CD4-positive, CD25-positive, alpha-beta regulatory T cell (primary cell): ENCODE data around the gene ZNF576. TPM values are rescaled to one million over a fixed set of nuclear protein-coding genes. Genes with fewer than 3 reads are reported as not detected.

Experiments used
- ATAC-seq, 2 donors: fragments of 150-1000 bp; cut with Tn5 transposase; one replicate each; pipeline ENCODE4 v1.10.0; 2021; ENCODE audit warnings: low read depth in 2 of 2, moderate number of reproducible peaks in 2 of 2, moderate library complexity in 1 of 2
- DNase-seq, 3 donors: peaks; one replicate each; pipeline versions ENCODE4 v3.0.0 to v3.0.0-alpha.2; 2012 to 2022; ENCODE audit warnings: mixed read lengths in 1 of 3
- H3K27ac ChIP-seq: one replicate; pipeline ENCODE4 v1.7.0; 2013; ENCODE audit warnings: mild to moderate bottlenecking, low read length; ENCODE audit not compliant: insufficient read depth, poor library complexity, severe bottlenecking
- H3K27me3 ChIP-seq: one replicate; pipeline ENCODE4 v1.7.0; 2013; ENCODE audit warnings: low read length; ENCODE audit not compliant: control insufficient read depth, insufficient read depth
- H3K36me3 ChIP-seq: one replicate; pipeline ENCODE4 v1.7.0; 2013; ENCODE audit warnings: mild to moderate bottlenecking, low read length, moderate library complexity; ENCODE audit not compliant: control insufficient read depth, insufficient read depth
- H3K4me1 ChIP-seq: 2 replicates; pipeline ENCODE4 v1.7.0; 2013; ENCODE audit warnings: mild to moderate bottlenecking, low read length; ENCODE audit not compliant: insufficient read depth, control insufficient read depth, poor library complexity, severe bottlenecking
- H3K4me3 ChIP-seq: one replicate; pipeline ENCODE4 v1.7.0; 2013; ENCODE audit warnings: low read depth, mild to moderate bottlenecking, low read length, moderate library complexity
- H3K9me3 ChIP-seq, 2 experiments: 1 replicate in 1 of 2; 2 replicates in 1 of 2; pipeline ENCODE4 v1.7.0; 2013; ENCODE audit warnings: low read length in 2 of 2, mild to moderate bottlenecking in 1 of 2, moderate library complexity in 1 of 2; ENCODE audit not compliant: control insufficient read depth in 2 of 2
- H3K27ac Mint-ChIP-seq, 3 donors: one replicate each; pipeline ENCODE4 v1.8.0; 2020 to 2022; ENCODE audit warnings: mild to moderate bottlenecking in 3 of 3, mixed read lengths in 3 of 3, moderate library complexity in 2 of 3
- H3K27me3 Mint-ChIP-seq: one replicate; pipeline ENCODE4 v1.8.0; 2022; ENCODE audit warnings: mild to moderate bottlenecking, mixed read lengths
- H3K36me3 Mint-ChIP-seq: one replicate; pipeline ENCODE4 v1.8.0; 2020; ENCODE audit warnings: mixed read lengths
- H3K4me1 Mint-ChIP-seq, 4 donors: one replicate each; pipeline ENCODE4 v1.8.0; 2020 to 2022; ENCODE audit warnings: mixed read lengths in 4 of 4, mild to moderate bottlenecking in 1 of 4
- H3K4me3 Mint-ChIP-seq, 4 donors: one replicate each; pipeline ENCODE4 v1.8.0; 2020 to 2022; ENCODE audit warnings: mild to moderate bottlenecking in 4 of 4, mixed read lengths in 4 of 4, moderate library complexity in 3 of 4
- H3K9me3 Mint-ChIP-seq, 7 donors: one replicate each; pipeline ENCODE4 v1.8.0; 2020 to 2022; ENCODE audit warnings: mixed read lengths in 7 of 7, mild to moderate bottlenecking in 3 of 7, moderate library complexity in 2 of 7
- polyA plus RNA-seq, 4 donors: library from polyadenylated mRNA; unstranded; fragments of 300-500 nt; fragmentation: Illumina TruSeq; gene quantifications; one replicate each; pipeline ENCODE4 v1.2.3, GENCODE V29; 2021
- total RNA-seq: library from RNA; stranded (reverse); gene quantifications from one replicate; pipeline ENCODE4 v1.2.3, GENCODE V29; 2022

ZNF576 gene
- total and polyA plus RNA-seq, 5 donors from 2014 or later, result 5.5 to 11.0 (median 8.9) TPM

DNA sequence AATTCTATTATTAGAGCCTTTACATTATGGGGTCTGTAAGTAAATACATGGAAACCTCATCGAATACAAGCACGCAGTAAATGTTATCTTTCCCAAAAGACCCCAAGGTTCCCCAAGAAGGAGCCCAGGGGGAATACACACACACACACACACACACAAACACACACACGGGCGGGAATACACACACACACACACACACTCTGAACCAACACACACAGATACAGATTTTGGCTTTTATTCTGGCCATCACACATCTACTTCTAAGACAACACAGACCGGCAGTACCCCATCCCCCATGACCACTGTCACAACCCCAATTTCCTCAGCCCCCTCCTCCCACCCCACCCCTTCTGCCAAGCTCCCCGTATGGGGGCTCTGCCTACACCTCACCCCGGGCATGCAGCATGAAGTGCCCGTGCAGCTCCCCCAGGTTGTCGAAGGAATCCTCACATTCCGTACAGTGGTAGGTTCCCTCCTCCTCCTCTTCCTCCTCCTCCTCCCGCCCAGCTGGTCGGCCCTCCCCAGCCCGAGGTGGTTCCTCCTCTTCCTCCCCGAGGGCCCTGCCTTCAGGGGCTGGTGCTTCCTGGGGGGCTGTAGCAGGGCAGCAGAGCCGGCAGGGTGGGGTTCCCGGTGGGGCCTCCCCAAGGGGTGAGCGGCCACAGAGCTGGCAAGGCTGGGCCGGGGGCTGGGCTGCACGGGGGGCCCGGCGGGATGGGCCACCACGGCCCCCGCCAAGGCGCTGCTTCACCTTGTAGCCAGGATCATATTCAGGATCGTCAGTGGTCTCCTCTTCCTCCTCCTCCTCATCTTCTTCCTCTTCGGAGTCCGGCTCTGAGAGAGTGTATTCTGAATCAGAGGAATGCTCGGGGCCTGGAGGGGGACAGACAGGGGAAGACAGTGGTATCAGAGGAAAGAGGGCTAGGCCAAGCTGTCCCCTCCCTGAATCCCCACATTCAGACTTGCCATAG, 11.1 kb downstream of the ZNF576 start:
- no peaks in the 10 kb centered on the region for H3K4me1 ChIP-seq
- Mint-ChIP-seq H3K9me3 (no peaks in the 10 kb centered on the region), H3K27ac (no peak overlapping the region), H3K36me3 (peaks cover 14% of the 10 kb centered on the region), H3K4me1 (peaks cover 5 to 15% (median 9%) of the 10 kb centered on the region in 4 donors), H3K4me3 (no peak overlapping the region), H3K27me3 (no peaks in the 10 kb centered on the region)
- no peaks in the 10 kb centered on the region for H3K27me3 ChIP-seq
- H3K9me3 ChIP-seq, result no peaks in the 10 kb centered on the region
- H3K36me3 ChIP-seq, result peaks cover 17% of the 10 kb centered on the region
- DNase-seq (no peak), ATAC-seq (no peak)
- H3K4me3 ChIP-seq, result no peak overlapping the region
- H3K27ac ChIP-seq, result no peak overlapping the region

- Histone ChIP-seq H3K27me3 (no peaks in the 10 kb centered on the region), H3K27ac (no peak overlapping the region), H3K36me3 (peaks cover 25% of the 10 kb centered on the region), H3K9me3 (no peaks in the 10 kb centered on the region), H3K4me1 (no peaks in the 10 kb centered on the region), H3K4me3 (no peak overlapping the region)
- ATAC-seq (no peak), DNase-seq (no peak)
- Mint-ChIP-seq H3K9me3 (no peaks in the 10 kb centered on the region), H3K4me3 (no peak overlapping the region), H3K4me1 (peaks cover 8 to 19% (median 15%) of the 10 kb centered on the region in 4 donors), H3K36me3 (peaks cover 17% of the 10 kb centered on the region), H3K27ac (peak overlapping the region in 1 of 3 donors; percentile 62), H3K27me3 (no peaks in the 10 kb centered on the region)
Measured at GRCh38 chr19:43609872-43610271, 13.5 kb downstream of the ZNF576 start.

DNA sequence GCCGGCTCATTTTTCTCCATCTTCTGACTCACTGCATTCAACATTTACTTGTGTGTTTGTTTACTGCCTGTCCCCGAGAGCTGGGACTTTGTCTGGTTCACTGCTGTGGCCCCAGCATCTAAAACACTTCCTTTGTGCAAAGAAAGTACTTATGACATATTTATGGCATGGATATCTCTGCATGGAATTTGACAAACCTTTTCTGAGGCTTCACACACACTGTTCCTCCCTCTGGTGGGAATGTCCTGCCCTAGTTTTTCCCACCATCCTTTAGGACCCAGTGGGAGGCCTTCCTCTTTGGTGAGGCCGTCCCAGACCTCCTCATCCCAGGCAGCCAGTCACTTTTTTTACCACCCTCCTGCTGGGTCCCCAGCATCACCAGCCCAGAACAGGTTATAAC, 14.1 kb downstream of the ZNF576 start:
- peak overlapping the region in 2 of 3 donors; percentile 62 to 76 for H3K27ac Mint-ChIP-seq
- H3K4me1 Mint-ChIP-seq, result peaks cover 8 to 20% (median 16%) of the 10 kb centered on the region in 4 donors
- Histone ChIP-seq H3K9me3 (no peaks in the 10 kb centered on the region), H3K27me3 (no peaks in the 10 kb centered on the region), H3K4me1 (no peaks in the 10 kb centered on the region), H3K27ac (no peak overlapping the region), H3K36me3 (peaks cover 25% of the 10 kb centered on the region), H3K4me3 (no peak overlapping the region)
- H3K4me3 Mint-ChIP-seq, result no peak overlapping the region
- no peaks in the 10 kb centered on the region for H3K9me3 Mint-ChIP-seq
- no peak for ATAC-seq
- H3K36me3 Mint-ChIP-seq, result peaks cover 17% of the 10 kb centered on the region
- H3K27me3 Mint-ChIP-seq, result no peaks in the 10 kb centered on the region
- DNase-seq, result no peak

- Mint-ChIP-seq H3K4me3 (no peak within 1 kb of the TSS), H3K27me3 (no peaks in the 10 kb centered on the region), H3K27ac (peak within 1 kb of the TSS in 2 of 3 donors; percentile 9 to 46), H3K36me3 (peaks cover 17% of the 10 kb centered on the region), H3K9me3 (no peaks in the 10 kb centered on the region), H3K4me1 (peaks cover 8 to 28% (median 21%) of the 10 kb centered on the region in 4 donors)
- Histone ChIP-seq H3K36me3 (peaks cover 25% of the 10 kb centered on the region), H3K9me3 (no peaks in the 10 kb centered on the region), H3K27me3 (no peaks in the 10 kb centered on the region), H3K4me1 (no peaks in the 10 kb centered on the region), H3K27ac (no peak within 1 kb of the TSS), H3K4me3 (no peak within 1 kb of the TSS)
- DNase-seq, result no peak
- no peak for ATAC-seq
Measured at GRCh38 chr19:43611788-43612187, 15.4 kb downstream of the ZNF576 start, which contains the start of gene SRRM5. Gene SRRM5 (plus strand): TSS chr19:43612088. CDS start chr19:43612122, 34 bp downstream.

GRCh38 chr19:43612374-43612773, 16.0 kb downstream of the ZNF576 start:
- no peak for ATAC-seq
- Histone ChIP-seq H3K27ac (no peak overlapping the region), H3K9me3 (no peaks in the 10 kb centered on the region), H3K4me3 (no peak overlapping the region), H3K27me3 (no peaks in the 10 kb centered on the region), H3K36me3 (peaks cover 25% of the 10 kb centered on the region), H3K4me1 (no peaks in the 10 kb centered on the region)
- peaks cover 8 to 33% (median 23%) of the 10 kb centered on the region in 4 donors for H3K4me1 Mint-ChIP-seq
- H3K9me3 Mint-ChIP-seq, result no peaks in the 10 kb centered on the region
- DNase-seq, result no peak
- no peak overlapping the region for H3K4me3 Mint-ChIP-seq
- no peaks in the 10 kb centered on the region for H3K27me3 Mint-ChIP-seq
- peak overlapping the region in 1 of 3 donors; percentile 9 for H3K27ac Mint-ChIP-seq
- H3K36me3 Mint-ChIP-seq, result peaks cover 17% of the 10 kb centered on the region

DNA sequence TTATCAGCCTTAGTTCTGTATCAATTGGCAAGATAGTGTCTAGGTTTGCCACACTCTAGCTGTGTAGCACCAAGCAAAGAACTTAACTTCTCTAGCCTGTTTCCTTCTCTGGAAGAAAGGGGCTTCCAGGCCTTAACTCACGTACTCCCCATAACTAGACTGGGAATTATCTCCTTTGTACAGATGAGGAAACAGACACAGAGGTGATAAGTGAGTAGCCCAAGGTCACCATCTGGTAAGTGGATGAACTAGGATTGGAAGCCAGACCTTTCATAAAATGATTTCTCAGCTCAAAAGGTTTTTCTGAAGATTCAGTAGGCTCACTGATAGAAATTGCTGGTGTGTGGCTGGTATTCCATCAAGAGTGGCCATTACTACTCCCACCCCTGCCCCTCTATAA, 19.9 kb downstream of the ZNF576 start:
- Mint-ChIP-seq H3K27ac (peak overlapping the region in 1 of 3 donors; percentile 35), H3K36me3 (peaks cover 11% of the 10 kb centered on the region), H3K27me3 (no peaks in the 10 kb centered on the region), H3K9me3 (no peaks in the 10 kb centered on the region), H3K4me3 (peak overlapping the region in 1 of 4 donors; percentile 51), H3K4me1 (peaks cover 13 to 46% (median 28%) of the 10 kb centered on the region in 4 donors)
- no peak for DNase-seq
- Histone ChIP-seq H3K4me3 (no peak overlapping the region), H3K36me3 (peaks cover 23% of the 10 kb centered on the region), H3K27me3 (no peaks in the 10 kb centered on the region), H3K4me1 (peaks cover 18% of the 10 kb centered on the region), H3K9me3 (no peaks in the 10 kb centered on the region), H3K27ac (no peak overlapping the region)
- ATAC-seq, result no peak

DNA sequence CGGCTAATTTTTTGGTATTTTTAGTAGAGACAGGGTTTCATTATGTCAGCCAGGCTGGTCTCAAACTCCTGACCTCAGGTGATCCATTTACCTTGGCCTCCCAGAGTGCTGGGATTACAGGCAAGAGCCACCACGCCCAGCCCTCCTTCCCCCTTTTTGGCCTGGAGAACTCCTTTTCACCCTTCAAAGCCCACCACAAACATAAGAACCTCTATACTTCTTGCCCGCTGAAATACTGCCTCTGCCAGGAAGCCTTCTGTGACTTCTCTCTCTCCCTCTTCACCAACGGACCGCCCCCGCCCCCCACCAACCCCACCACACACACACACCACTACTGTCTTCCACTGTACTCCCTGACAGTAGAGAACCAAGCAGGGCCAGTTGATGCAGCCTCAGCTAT, 20.6 kb downstream of the ZNF576 start:
- Mint-ChIP-seq H3K27me3 (no peaks in the 10 kb centered on the region), H3K36me3 (peaks cover 9% of the 10 kb centered on the region), H3K4me1 (peaks cover 15 to 44% (median 27%) of the 10 kb centered on the region in 4 donors), H3K27ac (peak overlapping the region in 1 of 3 donors; percentile 35), H3K4me3 (peak overlapping the region in 3 of 4 donors; percentile 51 to 64 (median 55)), H3K9me3 (no peaks in the 10 kb centered on the region)
- no peaks in the 10 kb centered on the region for H3K27me3 ChIP-seq
- peaks cover 19% of the 10 kb centered on the region for H3K36me3 ChIP-seq
- ATAC-seq (no peak), DNase-seq (no peak)
- H3K27ac ChIP-seq, result no peak overlapping the region
- peaks cover 18% of the 10 kb centered on the region for H3K4me1 ChIP-seq
- no peak overlapping the region for H3K4me3 ChIP-seq
- H3K9me3 ChIP-seq, result no peaks in the 10 kb centered on the region
